Hepatic stellate cell (primary cell): ENCODE data around the gene STK33.
"Not testable (repeated sequence)": the region's sequence is repeated elsewhere in the genome, so short reads cannot be mapped to it uniquely, and the experiment has no call there.

Experiments used
- DNase-seq: peaks from one replicate; pipeline ENCODE4 v3.0.0; 2011; ENCODE audit warnings: low spot score

Gene STK33

DNA sequence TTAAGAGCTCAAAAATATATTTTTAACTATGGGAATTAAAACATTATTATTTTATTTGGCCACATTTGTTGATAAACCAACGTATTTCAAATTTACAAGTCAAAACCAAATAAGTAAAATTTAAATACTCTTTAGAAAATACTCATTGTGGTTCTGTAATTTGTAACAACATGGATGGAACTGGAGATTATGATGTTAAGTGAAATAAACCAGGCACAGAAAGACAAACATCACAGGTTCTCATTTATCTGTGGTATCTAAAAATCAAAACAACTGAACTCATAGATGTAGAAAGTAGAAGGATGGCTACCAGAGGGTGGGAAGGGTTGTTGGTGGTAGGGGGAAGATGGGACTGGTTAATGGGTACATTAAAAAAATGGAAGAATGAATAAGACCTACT, 50.8 kb downstream of the STK33 start:
- no peak for DNase-seq

DNA sequence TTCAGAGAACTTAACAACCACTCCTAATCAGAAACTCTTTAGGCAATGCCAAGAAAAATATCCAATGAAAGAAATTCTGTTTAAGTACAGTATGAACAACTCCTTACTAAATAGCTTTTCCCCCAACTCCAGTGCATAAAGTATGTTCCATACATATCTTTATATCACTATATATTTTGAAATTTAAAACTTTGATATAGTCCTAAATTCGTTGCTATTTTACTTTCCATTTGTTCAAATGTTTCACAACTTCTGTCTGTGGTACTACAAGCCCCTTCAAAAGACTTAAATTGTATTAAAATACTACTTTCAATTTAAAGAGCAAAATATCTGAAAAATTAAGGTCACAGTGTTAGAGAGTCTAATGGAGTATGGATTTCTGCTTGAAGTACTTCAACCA, 52.6 kb downstream of the STK33 start:
- no peak for DNase-seq

DNA sequence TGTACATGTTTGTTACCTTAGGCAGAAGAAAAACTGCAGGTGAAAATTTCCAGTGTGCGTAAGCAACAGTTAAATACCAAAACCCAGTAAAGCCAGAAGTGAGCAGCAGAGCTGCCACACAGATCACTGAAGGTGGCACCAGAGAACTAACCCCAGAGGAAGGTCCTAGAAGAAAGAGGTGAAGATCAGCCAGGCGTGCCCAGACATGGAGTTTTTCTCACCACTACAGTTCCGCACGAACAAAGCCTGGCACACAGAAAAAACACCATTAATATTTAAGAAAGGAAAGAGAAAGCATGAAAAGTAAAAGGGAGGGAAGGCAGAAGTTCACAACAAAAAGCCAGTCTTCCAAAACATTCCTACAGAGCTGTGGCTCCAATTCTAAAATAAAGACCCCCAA, 60.7 kb downstream of the STK33 start:
- DNase-seq, result no peak

DNA sequence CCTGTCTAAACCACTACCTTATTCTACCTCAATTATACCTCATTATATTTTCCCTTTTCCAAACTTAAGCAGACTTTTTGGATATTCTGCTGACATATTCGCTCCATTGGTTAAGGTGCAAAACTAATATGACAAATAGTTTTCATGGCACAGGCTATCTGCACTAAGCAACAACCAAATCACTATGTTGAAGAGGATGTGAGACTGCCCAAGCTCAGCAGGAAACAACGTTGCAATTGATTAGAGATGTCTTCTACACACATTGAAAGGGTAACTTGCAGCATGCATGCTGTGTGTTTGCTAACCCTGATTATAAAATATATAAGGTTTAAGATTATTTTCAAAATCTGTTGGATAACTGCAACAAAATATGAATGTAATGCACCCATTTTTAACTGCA, 61.6 kb downstream of the STK33 start:
- DNase-seq, result no peak

DNA sequence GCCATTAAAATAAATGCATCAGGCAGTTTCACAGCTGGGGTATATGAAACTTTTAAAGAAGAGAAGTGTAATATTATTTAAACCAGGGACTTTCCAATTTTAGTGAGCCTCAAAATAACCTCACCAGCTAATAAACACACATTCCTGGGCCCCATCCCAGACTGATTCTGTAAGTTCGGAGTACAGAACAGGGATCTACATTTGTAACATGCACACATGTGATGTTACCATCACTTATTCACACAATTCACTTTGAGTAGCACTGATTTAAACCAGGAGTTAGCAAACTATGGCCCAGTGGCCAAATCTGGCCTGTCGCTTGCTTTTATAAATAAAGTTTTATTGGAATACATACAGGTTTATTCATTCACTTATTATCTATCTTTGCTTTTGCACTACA, 62.0 kb downstream of the STK33 start:
- DNase-seq, result no peak

DNA sequence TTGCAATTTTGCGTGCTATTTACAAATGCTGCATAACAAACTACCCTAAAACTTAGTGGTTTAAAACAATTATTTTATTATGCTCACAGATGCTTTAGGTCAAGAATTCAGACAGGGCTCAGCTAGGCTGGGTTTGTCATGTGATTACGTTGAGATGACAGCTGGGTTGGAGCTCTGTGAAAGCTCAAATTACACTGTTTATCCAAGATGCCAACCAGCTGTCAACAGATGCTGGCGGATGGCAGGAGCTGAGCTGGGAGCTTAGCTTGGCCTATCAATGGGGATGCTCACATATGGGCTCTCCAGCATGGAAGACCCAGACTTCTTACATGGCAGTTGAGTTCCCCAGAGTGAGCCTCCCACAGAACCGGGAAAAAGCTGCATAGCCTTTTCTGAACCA, 62.7 kb downstream of the STK33 start:
- DNase-seq, result no peak

DNA sequence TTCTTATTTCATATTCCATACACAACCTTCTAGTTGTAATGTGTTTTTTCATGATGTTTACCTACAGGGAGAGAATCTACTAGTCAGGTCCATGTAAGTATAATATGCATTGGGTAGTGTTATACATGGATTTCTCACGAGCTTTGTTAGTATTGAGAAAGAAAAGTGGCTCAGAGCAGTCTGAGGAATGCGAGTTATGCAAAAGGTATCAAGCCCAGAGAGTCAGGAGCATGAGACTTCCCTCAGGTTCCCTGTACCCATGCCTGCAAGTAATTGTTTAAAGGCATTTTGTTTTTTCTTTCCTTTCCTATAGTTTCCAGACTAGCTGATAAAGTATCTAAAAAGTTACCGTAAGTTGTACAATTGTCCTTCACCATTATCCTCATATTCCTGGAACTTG, 66.1 kb downstream of the STK33 start:
- no peak for DNase-seq

DNA sequence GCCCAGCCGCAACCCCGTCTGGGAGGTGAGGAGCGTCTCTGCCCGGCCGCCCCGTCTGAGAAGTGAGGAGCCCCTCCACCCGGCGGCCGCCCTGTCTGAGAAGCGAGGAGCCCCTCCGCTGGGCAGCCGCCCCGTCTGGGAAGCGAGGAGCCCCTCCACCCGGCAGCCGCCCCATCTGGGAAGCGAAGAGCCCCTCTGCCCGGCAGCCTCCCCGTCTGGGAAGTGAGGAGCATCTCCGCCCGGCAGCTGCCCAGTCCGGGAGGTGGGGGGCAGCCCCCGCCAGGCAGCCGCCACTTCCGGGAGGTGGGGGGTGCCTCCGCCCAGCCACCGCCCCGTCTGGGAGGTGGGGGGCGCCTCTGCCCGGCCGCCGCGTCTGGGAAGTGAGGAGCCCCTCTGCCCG, 70.6 kb downstream of the STK33 start:
- DNase-seq, result no peak

DNA sequence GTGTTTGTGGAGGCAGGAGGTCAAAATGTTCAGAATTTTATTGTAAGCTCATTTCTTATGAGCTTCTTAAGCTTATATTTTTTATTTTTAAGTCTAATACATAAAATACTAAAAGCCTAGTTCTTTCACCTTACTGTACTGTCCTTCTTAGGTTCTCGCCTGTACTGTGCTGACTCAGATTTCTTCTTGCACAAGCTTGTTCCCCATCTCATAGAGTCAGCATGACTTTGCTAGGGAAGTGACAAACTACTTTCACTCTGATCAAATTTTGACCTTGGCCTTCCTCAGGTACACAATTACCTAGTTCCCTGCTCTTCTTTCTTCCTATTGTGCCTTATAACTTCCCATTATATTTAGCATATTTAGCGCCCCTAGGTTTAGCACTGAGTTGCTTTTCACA, 81.5 kb downstream of the STK33 start:
- DNase-seq, result no peak

DNA sequence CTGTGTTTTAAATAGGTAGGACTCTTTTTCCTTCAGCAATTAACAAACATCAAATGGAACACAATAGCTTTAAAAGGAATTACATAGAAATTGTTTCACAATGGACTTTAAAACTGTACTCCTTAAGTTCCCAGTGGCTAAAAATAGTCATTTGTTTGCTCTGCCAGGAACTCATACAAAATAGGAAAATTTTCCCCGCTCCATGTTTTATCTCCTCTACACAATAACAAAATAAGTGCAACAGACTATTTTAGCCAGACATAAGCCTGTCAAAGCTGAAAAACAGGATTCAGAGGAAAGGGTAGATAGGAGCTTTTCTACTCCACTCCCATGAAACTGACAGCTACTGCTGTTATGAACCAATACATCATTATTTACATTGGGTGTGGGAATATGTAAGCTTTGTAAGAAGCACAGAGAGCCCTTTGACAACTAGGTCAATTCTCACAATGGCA, 90.1 kb downstream of the STK33 start:
- no peak for DNase-seq

DNA sequence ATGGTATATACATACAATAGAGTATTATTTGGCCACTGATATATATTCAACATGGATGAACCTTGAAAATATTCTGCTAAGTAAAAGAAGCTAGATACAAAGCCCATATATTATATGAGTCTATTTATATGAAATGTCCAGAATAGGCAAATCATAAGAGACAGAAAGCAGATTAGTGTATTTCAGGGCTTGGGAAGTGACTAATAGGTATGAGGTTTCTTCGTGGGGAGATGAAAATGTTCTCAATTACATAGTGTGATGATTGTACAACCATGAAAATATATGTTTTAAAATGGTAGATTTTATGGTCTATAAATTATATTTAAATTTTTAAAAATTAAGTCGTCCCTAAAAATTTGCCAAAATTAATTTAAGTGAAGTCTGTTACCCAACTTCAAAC, 92.2 kb downstream of the STK33 start:
- DNase-seq, result no peak

DNA sequence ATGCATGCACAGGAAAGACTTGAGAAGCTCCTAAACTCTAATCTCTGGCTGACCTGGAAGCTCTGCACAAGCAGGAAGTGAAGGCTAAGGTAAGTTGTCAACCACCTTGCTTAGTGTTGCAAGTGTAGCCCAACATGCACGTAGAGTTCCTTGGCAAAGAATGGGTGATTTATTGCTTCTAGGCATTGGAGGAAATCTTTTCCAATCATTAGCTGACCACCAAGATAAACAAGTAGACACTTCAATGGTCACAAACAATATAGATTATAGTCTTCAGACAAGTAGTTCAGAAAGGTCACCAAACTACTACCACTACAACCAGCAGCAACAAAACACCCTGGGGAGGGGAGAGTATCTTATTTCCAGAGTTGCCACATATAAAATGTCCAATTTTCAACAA, 105.6 kb downstream of the STK33 start:
- DNase-seq, result no peak

DNA sequence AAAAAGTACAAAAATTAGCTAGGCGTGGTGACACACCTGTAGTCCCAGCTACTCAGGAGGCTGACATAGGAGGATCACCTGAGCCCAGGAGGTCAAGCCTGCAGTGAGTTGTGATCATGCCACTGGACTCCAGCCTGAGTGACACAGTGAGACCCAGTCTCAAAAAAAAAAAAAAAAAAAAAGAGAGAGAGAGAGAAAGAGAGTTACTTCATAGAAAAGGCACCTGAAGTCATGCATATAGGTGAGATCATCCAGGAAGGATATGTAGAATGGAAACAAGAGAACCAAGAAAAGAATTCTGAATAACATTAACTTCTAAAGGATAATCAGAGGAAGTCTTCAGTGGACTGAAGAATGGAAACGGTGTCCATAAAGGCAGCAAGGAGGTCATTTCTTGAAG, 106.8 kb downstream of the STK33 start:
- no peak for DNase-seq

DNA sequence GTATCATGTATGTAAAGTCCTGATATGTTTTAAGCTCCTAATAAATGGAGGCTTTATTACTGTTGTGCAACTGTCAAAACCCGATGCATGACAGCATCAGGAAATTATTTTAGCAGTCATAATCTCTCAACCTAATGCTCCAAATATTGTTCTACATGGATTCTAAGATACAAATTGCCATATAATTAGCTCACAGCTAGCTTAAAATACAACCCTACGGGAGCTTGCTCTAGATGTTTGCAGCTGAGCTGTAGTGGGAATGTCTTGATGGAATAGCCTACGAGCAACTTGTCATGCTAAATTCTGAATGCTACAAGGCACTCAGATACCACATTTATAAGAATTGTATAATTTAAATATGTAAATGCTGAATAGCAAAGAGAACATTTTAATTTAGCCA, 109.8 kb downstream of the STK33 start:
- DNase-seq, result no peak

DNA sequence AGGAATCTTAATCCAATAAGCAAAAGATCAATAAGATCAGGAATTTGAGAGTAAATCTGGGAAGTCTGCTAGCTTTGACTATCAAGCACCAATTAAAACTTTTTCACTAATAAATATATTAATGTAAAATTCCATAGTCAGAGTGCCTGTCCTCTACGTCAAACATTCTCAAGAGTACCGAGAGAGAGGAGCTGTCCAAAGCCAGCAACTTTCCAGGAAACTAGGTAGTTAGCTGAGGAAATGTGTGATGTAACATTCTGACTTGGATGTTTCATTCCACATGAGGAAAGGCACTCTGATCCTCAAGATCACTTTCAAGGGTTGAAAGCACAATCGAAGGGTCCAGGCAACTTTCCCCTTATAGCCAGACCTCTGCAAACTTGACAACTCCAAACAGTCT, 113.2 kb downstream of the STK33 start:
- no peak for DNase-seq

DNA sequence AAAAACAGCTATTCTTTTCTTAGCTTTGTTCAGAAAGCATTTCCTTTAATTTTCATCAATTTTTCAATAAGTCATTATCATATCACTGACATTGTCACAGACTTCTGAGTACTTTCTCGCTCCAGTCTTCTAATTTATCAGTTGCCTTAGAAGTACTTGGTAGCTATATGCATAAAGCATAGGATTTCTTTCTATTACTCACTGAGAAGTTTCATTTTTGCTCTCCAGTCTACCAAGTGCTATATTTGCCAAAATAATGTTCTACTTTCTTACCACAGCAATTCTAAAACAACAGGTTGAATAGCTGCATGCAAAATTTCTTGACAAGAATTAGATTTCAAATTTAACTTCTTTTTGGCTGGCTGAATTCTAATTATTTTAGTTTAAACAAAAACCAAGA, 116.3 kb downstream of the STK33 start:
- DNase-seq, result no peak

DNA sequence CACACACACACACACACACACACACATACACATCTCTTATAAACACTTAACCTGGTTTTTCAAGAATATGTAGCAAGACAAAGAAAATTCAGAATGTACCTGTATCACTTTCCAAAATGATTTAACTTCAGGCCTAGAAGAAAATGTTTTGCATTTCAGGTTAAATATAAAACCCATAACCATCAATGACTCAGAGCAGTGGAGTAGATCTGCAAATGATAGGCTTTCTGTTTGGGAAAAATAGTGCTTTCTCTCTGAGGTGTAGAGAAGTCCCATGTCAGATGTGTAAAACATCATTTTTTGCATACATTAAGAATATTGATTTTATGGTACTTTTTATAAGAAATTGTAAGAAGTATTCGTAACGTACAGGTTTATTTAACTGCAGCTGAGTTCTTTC, 116.9 kb downstream of the STK33 start:
- DNase-seq, result no peak

DNA sequence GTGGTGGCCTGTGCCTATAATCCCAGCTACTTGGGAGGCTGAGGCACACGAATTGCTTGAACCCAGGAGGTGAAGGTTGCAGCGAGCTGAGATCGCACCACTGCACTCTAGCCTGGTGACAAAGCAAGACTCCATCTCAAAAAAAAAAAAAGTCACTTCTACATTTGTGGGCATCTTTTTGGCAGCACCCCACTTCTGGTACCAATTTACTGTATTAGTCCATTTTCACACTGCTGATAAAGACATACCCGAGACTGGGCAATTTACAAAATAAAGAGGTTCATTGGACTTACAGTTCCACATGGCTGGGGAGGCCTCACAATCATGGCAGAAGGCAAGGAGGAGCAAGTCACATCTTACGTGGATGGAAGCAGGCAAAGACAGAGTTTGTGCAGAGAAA, 126.2 kb downstream of the STK33 start:
- not testable (repeated sequence) for DNase-seq

DNA sequence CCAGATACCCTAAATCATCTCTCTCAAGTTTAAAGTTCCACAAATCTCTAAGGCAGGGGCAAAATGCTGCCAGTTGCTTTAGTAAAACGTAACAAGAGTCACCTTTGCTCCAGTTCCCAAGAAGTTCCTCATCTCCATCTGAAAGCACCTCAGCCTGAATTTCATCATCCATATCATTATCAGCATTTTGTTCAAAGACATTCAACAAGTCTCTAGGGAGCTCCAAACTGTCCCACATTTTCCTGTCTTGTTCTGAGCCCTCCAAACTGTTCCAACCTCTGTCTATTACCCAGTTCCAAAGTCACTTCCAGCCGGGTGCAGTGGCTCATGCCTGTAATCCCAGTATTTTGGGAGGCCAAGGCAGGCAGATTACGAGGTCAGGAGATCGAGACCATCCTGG, 126.7 kb downstream of the STK33 start:
- DNase-seq, result not testable (repeated sequence)

DNA sequence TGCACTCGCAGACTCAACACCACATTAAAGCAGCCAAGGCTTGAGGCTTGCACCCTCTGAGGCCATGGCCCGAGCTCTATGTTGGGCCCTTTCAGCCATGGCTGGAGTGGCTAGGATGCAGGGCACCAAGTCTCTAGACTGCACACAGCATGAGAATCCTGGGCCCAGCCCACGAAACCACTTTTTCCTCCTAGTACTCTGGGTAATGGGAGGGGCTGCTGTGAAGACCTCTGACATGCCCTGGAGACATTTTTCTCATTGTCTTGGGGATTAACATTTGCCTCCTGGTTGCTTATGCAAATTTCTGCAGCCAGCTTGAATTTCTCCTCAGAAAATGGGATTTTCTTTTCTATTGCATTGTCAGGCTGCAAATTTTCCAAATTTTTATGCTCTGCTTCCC, 127.1 kb downstream of the STK33 start:
- not testable (repeated sequence) for DNase-seq

DNA sequence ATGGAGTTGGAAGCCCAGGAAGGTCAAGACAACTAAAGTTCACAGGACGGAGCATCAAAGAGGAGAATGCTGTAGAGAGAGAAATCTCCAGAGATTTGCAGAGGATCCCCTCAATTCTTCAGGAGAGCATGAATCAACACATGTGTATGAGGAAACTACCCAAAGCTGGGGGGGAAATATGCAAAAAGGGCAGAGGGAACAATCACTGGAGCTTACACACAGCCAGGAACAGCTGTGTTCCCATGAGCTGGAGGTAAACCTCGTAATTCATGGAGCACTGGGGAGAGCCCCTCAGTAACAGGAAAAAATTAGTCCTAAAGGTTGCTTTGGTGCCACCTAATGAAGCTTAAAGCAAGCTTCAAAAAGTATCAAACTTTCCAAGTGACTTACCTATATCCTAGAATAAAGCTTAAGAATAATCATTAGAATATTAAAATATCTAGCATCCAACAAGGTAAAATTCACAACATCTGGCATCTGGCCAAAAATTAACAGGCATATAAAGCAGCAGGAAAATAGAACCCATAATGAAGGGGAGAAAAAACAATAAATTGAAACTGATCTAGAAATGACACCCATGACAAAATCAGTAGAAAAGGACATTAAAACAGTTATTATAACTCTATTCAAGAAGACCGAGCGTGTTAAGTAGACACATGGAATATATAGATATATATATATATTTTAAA, 134.2 kb downstream of the STK33 start:
- no peak for DNase-seq

DNA sequence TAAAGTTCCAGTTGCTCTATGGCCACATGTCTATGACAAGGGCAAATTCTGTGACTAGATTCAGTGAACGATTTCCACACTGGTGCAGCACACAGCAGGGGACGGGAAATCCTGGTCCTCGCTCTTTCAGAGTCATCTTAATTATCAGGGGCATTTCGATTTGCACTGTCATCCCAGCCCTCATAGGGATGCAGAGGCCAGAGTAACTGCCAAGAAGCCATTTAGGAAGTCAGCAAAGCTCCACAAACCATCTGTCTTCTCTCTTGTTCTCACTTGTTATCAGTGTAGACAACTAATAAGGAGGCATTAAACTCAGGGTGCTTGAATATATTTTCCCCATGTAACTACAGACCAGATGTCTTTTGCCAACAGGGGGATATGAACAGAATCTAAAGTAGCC, 151.7 kb downstream of the STK33 start:
- no peak for DNase-seq

DNA sequence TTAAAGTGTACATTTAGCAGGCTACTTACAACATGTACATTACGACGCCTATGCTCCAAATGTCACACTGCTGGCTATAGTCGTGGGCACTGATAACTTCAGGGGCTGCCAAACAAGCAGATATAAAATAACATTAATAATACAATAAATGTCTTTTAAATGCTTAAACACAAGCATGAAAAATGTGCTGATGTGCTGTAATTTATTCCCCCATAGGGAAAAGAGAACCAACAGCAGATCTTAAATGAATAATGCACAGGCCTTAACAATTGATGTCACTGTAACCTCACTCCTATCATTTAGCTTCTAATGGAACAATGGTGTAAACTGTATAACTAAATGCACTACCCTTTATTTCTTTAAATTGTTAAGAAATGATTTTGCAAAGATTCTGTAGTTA, 153.4 kb downstream of the STK33 start:
- DNase-seq, result no peak

DNA sequence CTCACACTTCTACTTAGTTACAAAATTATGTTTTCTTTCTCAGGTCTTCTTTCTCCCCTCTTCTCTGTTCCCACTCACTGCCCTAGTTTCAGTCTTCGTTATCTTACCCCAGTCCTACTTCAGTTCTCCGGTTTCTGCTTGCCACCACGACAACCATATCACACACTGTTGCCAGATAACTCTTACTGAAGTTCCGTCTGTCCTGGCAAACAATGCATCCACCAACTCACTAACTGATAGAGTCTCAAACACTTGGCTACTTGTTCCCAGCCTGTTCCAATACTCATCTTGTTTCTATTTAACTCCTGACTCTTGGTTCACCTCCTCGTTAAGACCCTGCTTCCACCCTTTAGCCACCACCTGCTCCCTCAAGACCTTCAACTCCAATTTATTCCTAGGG, 164.5 kb downstream of the STK33 start:
- DNase-seq, result no peak

DNA sequence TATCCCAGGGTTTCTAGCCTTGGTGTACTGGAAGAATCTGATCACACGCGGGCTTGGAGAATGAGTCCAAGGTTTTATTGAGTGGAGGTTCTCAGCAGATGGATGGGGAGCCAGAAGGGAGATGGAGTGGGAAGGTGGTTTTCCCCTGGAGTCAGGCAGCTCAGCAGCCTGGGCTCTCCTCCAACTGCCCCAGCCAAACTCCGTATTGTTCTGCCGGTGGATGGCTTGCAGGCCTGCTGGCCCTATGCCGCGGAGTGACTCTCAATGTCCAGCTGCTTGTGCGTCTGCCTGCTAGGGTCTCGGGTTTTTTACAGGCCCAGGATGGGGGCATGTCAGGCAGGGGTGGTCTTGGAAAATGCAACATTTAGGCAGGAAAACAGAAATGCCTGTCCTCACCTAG, 168.0 kb downstream of the STK33 start:
- DNase-seq, result no peak
